Loucy (cell line): ENCODE data around the gene DUSP6.

Experiments used
- H2AFZ ChIP-seq: fragments of 200-600 bp; sonication (generic); 2 replicates; pipeline ENCODE4 v1.6.0; 2016; ENCODE audit warnings: antibody characterized with exemption, mild to moderate bottlenecking, low read length, moderate library complexity
- H3F3A ChIP-seq: fragments of 200-600 bp; 2 replicates; pipeline ENCODE4 v1.6.0; 2016; ENCODE audit warnings: antibody characterized with exemption, low read depth, mild to moderate bottlenecking
- H3K27me3 ChIP-seq: fragments of 200-600 bp; sonication (generic); 2 replicates; pipeline ENCODE4 v1.6.1; 2014; ENCODE audit warnings: low read length, mild to moderate bottlenecking; ENCODE audit not compliant: insufficient read depth, poor library complexity, severe bottlenecking
- H3K36me3 ChIP-seq: fragments of 200-600 bp; sonication (generic); 2 replicates; pipeline ENCODE4 v1.6.1; 2016; ENCODE audit warnings: low read length; ENCODE audit not compliant: insufficient read depth
- H3K4me1 ChIP-seq: fragments of 200-600 bp; sonication (generic); 2 replicates; pipeline ENCODE4 v1.5.1; 2014; ENCODE audit warnings: low read length, mild to moderate bottlenecking; ENCODE audit not compliant: insufficient read depth, poor library complexity, severe bottlenecking
- H3K4me2 ChIP-seq: fragments of 200-600 bp; sonication (generic); 2 replicates; pipeline ENCODE4 v1.6.0; 2014; ENCODE audit warnings: antibody characterized with exemption, low read length, low read depth, mild to moderate bottlenecking; ENCODE audit not compliant: poor library complexity, severe bottlenecking
- H3K4me3 ChIP-seq: fragments of 200-600 bp; sonication (generic); 2 replicates; pipeline ENCODE4 v1.5.1; 2014; ENCODE audit warnings: low read length, mild to moderate bottlenecking, mixed read lengths; ENCODE audit not compliant: poor library complexity, severe bottlenecking
- H3K79me2 ChIP-seq: fragments of 200-600 bp; sonication (generic); 2 replicates; pipeline ENCODE4 v1.6.1; 2014; ENCODE audit warnings: low read length; ENCODE audit not compliant: insufficient read depth
- H3K9ac ChIP-seq: fragments of 200-600 bp; sonication (generic); 2 replicates; pipeline ENCODE4 v1.6.0; 2014; ENCODE audit warnings: mild to moderate bottlenecking, low read depth, low read length, moderate library complexity; ENCODE audit not compliant: poor library complexity, severe bottlenecking
- H3K9me2 ChIP-seq: fragments of 200-600 bp; sonication (generic); replicated peaks from 2 replicates; pipeline ENCODE4 v1.6.1; 2016; ENCODE audit warnings: low read depth, low read length, mixed read lengths
- H3K9me3 ChIP-seq: fragments of 200-600 bp; sonication (generic); 2 replicates; pipeline ENCODE4 v1.6.1; 2014; ENCODE audit warnings: mild to moderate bottlenecking, antibody characterized with exemption, low read length, low read depth; ENCODE audit not compliant: insufficient read depth
- H4K20me1 ChIP-seq: fragments of 200-600 bp; sonication (generic); 2 replicates; pipeline ENCODE4 v1.6.0; 2014; ENCODE audit warnings: antibody characterized with exemption, low read length, mild to moderate bottlenecking; ENCODE audit not compliant: insufficient read depth, poor library complexity, severe bottlenecking
- EZH2phosphoT487 ChIP-seq: fragments of 200-600 bp; IDR thresholded peaks from 2 replicates; pipeline ENCODE4 v1.6.1; 2018; ENCODE audit warnings: antibody characterized with exemption, mild to moderate bottlenecking, moderate library complexity, borderline replicate concordance
- TF ChIP-seq, protein P1 (sequence below): fragments of 200-600 bp; sonication (generic); conservative IDR thresholded peaks from 2 replicates; pipeline ENCODE4 v1.5.1; 2014; ENCODE audit warnings: mild to moderate bottlenecking, antibody characterized with exemption, low read length

DUSP6 gene

DNA sequence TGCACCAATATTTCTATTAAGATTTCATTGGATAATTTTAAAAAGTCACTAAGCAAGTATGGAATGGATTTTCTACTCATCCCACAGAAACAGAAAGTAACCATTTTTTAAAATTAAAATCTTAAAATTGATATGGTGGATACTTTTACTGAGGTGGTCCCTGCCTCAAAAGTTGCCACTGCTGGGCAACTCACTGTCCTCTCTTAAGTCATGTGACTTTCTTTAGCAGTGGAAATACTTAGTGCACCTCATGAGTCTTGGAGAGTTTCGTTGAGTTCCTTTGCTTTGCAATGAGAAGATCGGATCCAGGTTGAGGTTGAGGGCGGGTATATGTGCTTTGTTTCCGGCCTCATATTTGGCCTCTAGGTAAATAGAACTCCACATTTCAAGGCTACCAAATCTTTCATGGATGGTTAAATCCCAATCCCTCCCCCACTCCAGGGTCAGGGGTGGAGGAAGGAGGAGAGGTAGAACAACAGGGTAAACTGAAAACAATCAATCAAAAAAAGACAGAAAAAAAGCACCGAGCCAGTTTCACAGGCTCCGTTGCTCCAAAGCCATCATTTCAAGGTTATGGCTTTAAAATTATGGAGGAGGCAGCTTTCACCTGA, 39.5 kb upstream of the DUSP6 start:
- H3K4me2 ChIP-seq: no peak overlapping the region
- H3K9me2 ChIP-seq: no peaks in the 10 kb centered on the region

DNA sequence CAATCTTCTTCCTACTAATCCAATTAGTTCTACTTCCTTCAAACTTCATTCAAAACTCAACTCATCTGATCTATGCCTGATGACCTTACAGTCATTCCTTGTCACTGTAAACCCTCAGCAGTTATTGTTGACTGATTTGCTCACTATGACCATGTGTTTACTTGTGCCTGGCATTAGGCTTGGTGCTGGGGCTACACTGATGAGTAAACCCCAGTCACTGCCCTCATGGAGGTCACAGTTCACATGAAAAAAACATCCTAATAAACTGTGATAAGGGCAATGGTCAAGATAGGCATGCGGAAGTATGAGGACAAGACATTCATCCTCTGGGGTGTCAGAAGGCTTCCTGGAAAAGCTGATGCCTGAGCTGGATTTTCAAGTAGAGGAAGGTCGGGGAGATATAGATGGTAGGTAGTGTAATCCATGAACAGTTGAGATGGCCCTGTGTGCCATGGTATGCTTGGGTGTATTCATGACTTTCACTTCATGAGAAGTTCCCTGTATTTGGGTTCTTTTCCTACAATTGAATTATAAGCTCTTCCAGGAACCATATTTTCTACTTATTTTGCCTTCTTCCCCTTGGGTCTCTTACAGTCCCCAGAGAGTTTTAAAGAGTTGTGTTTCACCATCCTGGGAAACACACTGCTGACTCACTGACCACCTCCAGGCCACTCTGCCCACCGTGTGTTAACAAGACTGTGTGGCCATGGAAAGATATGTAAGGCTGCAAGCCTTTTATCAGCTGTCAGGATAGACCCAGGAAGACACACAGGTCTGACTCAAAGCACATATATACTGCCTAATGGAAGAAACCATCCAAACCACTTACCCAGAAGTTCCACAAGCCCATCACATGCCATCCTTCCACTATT, 38.7 kb upstream of the DUSP6 start:
- Histone ChIP-seq H4K20me1 (no peaks in the 10 kb centered on the region), H3F3A (no peaks in the 10 kb centered on the region), H3K36me3 (no peaks in the 10 kb centered on the region), H3K4me1 (peaks cover 8% of the 10 kb centered on the region), H2AFZ (no peak overlapping the region), H3K4me2 (no peak overlapping the region), H3K27me3 (no peaks in the 10 kb centered on the region), H3K4me3 (no peak overlapping the region), H3K9ac (no peak overlapping the region), H3K9me2 (no peaks in the 10 kb centered on the region), H3K9me3 (no peaks in the 10 kb centered on the region), H3K79me2 (no peaks in the 10 kb centered on the region)
- TF ChIP-seq EZH2phosphoT487: no peak
- TF ChIP-seq, protein P1, sequence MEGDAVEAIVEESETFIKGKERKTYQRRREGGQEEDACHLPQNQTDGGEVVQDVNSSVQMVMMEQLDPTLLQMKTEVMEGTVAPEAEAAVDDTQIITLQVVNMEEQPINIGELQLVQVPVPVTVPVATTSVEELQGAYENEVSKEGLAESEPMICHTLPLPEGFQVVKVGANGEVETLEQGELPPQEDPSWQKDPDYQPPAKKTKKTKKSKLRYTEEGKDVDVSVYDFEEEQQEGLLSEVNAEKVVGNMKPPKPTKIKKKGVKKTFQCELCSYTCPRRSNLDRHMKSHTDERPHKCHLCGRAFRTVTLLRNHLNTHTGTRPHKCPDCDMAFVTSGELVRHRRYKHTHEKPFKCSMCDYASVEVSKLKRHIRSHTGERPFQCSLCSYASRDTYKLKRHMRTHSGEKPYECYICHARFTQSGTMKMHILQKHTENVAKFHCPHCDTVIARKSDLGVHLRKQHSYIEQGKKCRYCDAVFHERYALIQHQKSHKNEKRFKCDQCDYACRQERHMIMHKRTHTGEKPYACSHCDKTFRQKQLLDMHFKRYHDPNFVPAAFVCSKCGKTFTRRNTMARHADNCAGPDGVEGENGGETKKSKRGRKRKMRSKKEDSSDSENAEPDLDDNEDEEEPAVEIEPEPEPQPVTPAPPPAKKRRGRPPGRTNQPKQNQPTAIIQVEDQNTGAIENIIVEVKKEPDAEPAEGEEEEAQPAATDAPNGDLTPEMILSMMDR: no peak

More for the DNA sequence above, 39.5 kb upstream of the DUSP6 start:
- Histone ChIP-seq H3K9ac (no peak overlapping the region), H3K79me2 (no peaks in the 10 kb centered on the region), H3K4me1 (peaks cover 8% of the 10 kb centered on the region), H3K4me3 (no peak overlapping the region), H4K20me1 (no peaks in the 10 kb centered on the region), H3F3A (no peaks in the 10 kb centered on the region), H3K9me3 (no peaks in the 10 kb centered on the region), H2AFZ (no peak overlapping the region), H3K36me3 (no peaks in the 10 kb centered on the region), H3K27me3 (no peaks in the 10 kb centered on the region)
- TF ChIP-seq, protein P1: no peak
- TF ChIP-seq EZH2phosphoT487: no peak

DNA sequence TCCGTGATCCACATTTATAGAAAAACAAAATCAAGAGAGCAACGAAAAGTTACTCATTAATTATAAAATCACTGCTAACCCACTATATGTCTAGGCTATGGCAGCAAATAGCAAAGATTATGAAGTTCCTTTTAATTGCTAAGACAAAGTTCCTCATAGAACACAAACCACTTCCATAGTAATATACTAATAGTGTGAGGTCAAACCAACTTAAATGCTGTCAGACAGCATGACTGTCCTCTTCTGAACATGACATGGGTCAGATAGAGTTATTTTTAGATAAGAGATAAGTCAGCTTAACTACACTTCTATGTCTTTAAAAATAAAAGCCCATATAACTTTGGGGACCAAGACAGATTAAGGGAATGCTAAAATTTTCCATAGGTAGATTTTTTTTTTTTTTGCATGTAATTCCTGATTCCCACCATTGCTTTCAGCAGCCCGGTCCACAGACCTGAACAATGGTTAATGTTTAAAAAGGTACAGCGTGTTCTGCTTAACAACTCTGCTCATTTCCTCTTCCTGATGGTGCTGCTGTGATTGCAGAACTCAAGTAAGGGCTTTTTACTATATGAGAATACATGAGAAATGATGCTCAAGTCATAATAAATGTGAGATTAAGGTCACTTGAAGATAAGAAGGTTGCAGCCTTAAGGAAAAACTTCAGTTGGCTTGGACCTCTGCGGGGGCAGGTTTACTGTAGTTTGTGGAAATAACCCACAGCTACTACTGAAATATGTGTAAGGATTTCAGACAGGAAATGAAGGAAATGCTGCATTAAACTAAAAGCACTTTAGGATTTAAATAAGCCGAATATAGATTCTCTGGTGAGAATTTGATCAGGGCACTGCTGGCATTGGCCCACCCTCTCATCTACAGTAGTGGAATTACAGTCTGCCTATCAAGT, 37.7 kb upstream of the DUSP6 start:
- Histone ChIP-seq H3K4me1 (peaks cover 8% of the 10 kb centered on the region), H3K4me2 (no peak overlapping the region), H3F3A (no peaks in the 10 kb centered on the region), H3K9me2 (no peaks in the 10 kb centered on the region), H3K4me3 (no peak overlapping the region), H3K9me3 (no peaks in the 10 kb centered on the region), H2AFZ (no peak overlapping the region), H3K36me3 (no peaks in the 10 kb centered on the region), H3K9ac (no peak overlapping the region), H4K20me1 (no peaks in the 10 kb centered on the region), H3K27me3 (no peaks in the 10 kb centered on the region), H3K79me2 (no peaks in the 10 kb centered on the region)
- TF ChIP-seq, protein P1: no peak
- TF ChIP-seq EZH2phosphoT487: no peak
